Suprapubic skin (tissue), 3 donors: ENCODE results near the gene KCNIP4.

Experiments
- POLR2AphosphoS5 ChIP-seq, 3 donors: sonication (generic); formaldehyde crosslinking; IDR thresholded peaks; one replicate each; pipeline ENCODE4 v1.6.1; 2017; ENCODE audit warnings: antibody characterized with exemption in 3 of 3
- TF ChIP-seq, protein P1 (sequence below), 2 donors: fragments of 200-600 bp in 1 of 2; fragments of 450-650 bp in 1 of 2; sonication (generic) in 1 of 2; IDR thresholded peaks; one replicate each; pipeline ENCODE4 v1.5.1; 2016 to 2019; ENCODE audit warnings: antibody characterized with exemption in 2 of 2, mild to moderate bottlenecking in 1 of 2, moderate library complexity in 1 of 2

GRCh38 chr4:20857081-20857480 is 1091.5 kb downstream of the KCNIP4 start:
- TF ChIP-seq, protein P1, sequence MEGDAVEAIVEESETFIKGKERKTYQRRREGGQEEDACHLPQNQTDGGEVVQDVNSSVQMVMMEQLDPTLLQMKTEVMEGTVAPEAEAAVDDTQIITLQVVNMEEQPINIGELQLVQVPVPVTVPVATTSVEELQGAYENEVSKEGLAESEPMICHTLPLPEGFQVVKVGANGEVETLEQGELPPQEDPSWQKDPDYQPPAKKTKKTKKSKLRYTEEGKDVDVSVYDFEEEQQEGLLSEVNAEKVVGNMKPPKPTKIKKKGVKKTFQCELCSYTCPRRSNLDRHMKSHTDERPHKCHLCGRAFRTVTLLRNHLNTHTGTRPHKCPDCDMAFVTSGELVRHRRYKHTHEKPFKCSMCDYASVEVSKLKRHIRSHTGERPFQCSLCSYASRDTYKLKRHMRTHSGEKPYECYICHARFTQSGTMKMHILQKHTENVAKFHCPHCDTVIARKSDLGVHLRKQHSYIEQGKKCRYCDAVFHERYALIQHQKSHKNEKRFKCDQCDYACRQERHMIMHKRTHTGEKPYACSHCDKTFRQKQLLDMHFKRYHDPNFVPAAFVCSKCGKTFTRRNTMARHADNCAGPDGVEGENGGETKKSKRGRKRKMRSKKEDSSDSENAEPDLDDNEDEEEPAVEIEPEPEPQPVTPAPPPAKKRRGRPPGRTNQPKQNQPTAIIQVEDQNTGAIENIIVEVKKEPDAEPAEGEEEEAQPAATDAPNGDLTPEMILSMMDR (IDR thresholded peaks at IDR 0.05) = no peak
- TF ChIP-seq POLR2AphosphoS5 (IDR thresholded peaks at IDR 0.05) = no peak
